GM23338 (cell line): Measurements from ENCODE around the gene AANAT. TPM values are rescaled to one million over a fixed set of nuclear protein-coding genes. Genes with fewer than 3 reads are reported as not detected.

Experiments
- ATAC-seq: fragments of 200-7000 bp; cut with Tn5 transposase; 3 replicates; pipeline ENCODE4 v1.9.1; 2020
- DNase-seq: peaks from one replicate; pipeline ENCODE4 v3.0.0-alpha.2; 2015; ENCODE audit warnings: low spot score
- H2AFZ ChIP-seq: fragments of 200-600 bp; sonication (generic); 2 replicates; pipeline ENCODE4 v1.8.0; 2016; ENCODE audit warnings: antibody characterized with exemption, mild to moderate bottlenecking, moderate library complexity
- H3F3A ChIP-seq: fragments of 200-600 bp; sonication (generic); replicated peaks from 2 replicates; pipeline ENCODE4 v1.8.0; 2017; ENCODE audit warnings: antibody characterized with exemption, mixed run types, low read depth
- H3K27ac ChIP-seq: fragments of 200-600 bp; sonication (generic); 2 replicates; pipeline ENCODE4 v1.6.1; 2016; ENCODE audit warnings: low read depth
- H3K27me3 ChIP-seq: fragments of 200-600 bp; sonication (generic); 2 replicates; pipeline ENCODE4 v1.8.0; 2016; ENCODE audit warnings: mild to moderate bottlenecking, mixed run types, moderate library complexity; ENCODE audit not compliant: insufficient read depth
- H3K36me3 ChIP-seq: fragments of 200-600 bp; sonication (generic); 2 replicates; pipeline ENCODE4 v1.8.0; 2016; ENCODE audit warnings: mild to moderate bottlenecking; ENCODE audit not compliant: insufficient read depth
- H3K4me1 ChIP-seq: fragments of 200-600 bp; sonication (generic); 2 replicates; pipeline ENCODE4 v1.8.0; 2016; ENCODE audit warnings: mild to moderate bottlenecking, moderate library complexity; ENCODE audit not compliant: insufficient read depth
- H3K4me2 ChIP-seq: fragments of 200-600 bp; sonication (generic); 2 replicates; pipeline ENCODE4 v1.7.1; 2017; ENCODE audit warnings: mixed run types
- H3K4me3 ChIP-seq: fragments of 200-600 bp; sonication (generic); 2 replicates; pipeline ENCODE4 v1.6.1; 2016; ENCODE audit warnings: mixed run types
- H3K79me2 ChIP-seq: fragments of 200-600 bp; sonication (generic); replicated peaks from 2 replicates; pipeline ENCODE4 v1.8.0; 2017; ENCODE audit warnings: mild to moderate bottlenecking; ENCODE audit not compliant: insufficient read depth
- H3K9me2 ChIP-seq: fragments of 200-600 bp; sonication (generic); 2 replicates; pipeline ENCODE4 v1.8.0; 2017; ENCODE audit not compliant: insufficient read depth
- H4K20me1 ChIP-seq: fragments of 200-600 bp; sonication (generic); replicated peaks from 2 replicates; pipeline ENCODE4 v1.8.0; 2017; ENCODE audit warnings: mild to moderate bottlenecking; ENCODE audit not compliant: insufficient read depth
- H3K27ac Mint-ChIP-seq: 2 replicates; pipeline ENCODE4 v1.8.0; 2020; ENCODE audit warnings: inconsistent platforms, mild to moderate bottlenecking, moderate library complexity, mixed read lengths
- H3K27me3 Mint-ChIP-seq: 3 replicates; pipeline ENCODE4 v1.8.0; 2022; ENCODE audit warnings: low read depth, mild to moderate bottlenecking, moderate library complexity, mixed read lengths, inconsistent platforms; ENCODE audit not compliant: insufficient read depth, poor library complexity
- H3K36me3 Mint-ChIP-seq: 3 replicates; pipeline ENCODE4 v1.8.0; 2021; ENCODE audit warnings: low read depth, mild to moderate bottlenecking, inconsistent platforms, moderate library complexity, mixed read lengths
- H3K4me1 Mint-ChIP-seq: 3 replicates; pipeline ENCODE4 v1.8.0; 2020; ENCODE audit warnings: mild to moderate bottlenecking, inconsistent platforms, mixed read lengths
- H3K4me3 Mint-ChIP-seq: 3 replicates; pipeline ENCODE4 v1.8.0; 2021; ENCODE audit warnings: moderate library complexity, mild to moderate bottlenecking, inconsistent platforms, mixed read lengths
- H3K9me3 Mint-ChIP-seq: 3 replicates; pipeline ENCODE4 v1.8.0; 2020; ENCODE audit warnings: moderate library complexity, mild to moderate bottlenecking, inconsistent platforms, mixed read lengths
- CREB1 ChIP-seq: fragments of 250-450 bp; sonication (Bioruptor Pico); IDR thresholded peaks from 2 replicates; pipeline ENCODE4 v1.5.0; 2020; ENCODE audit warnings: low read depth, mild to moderate bottlenecking, moderate library complexity
- ETS1 ChIP-seq: IDR thresholded peaks from 2 replicates; pipeline ENCODE4 v1.6.1; 2016; ENCODE audit warnings: antibody characterized with exemption
- EZH2 ChIP-seq: fragments of 200-600 bp; sonication (generic); IDR thresholded peaks from one replicate; pipeline ENCODE4 v1.8.0; 2017; ENCODE audit warnings: antibody characterized with exemption, mild to moderate bottlenecking, low read depth; ENCODE audit not compliant: unreplicated experiment
- EZH2phosphoT487 ChIP-seq: fragments of 200-600 bp; sonication (generic); IDR thresholded peaks from one replicate; pipeline ENCODE4 v1.8.1; 2018; ENCODE audit warnings: antibody characterized with exemption; ENCODE audit not compliant: unreplicated experiment
- JUNB ChIP-seq: IDR thresholded peaks from one replicate; pipeline ENCODE4 v1.6.1; 2016; ENCODE audit warnings: antibody characterized with exemption; ENCODE audit not compliant: unreplicated experiment
- REST ChIP-seq: IDR thresholded peaks from one replicate; pipeline ENCODE4 v1.6.1; 2018; ENCODE audit warnings: antibody characterized with exemption; ENCODE audit not compliant: unreplicated experiment
- ZNF114 ChIP-seq: fragments of 250-450 bp; sonication (Bioruptor Pico); IDR thresholded peaks from 2 replicates; pipeline ENCODE4 v1.5.0; 2020; ENCODE audit warnings: mild to moderate bottlenecking, moderate library complexity
- ZNF331 ChIP-seq: fragments of 250-450 bp; sonication (Bioruptor Pico); IDR thresholded peaks from 2 replicates; pipeline ENCODE4 v1.5.0; 2020; ENCODE audit warnings: low read depth, mild to moderate bottlenecking, moderate library complexity
- polyA plus RNA-seq: library from polyadenylated mRNA; unstranded; fragments of >200 nt; fragmentation: Nextera tagmentation; extraction: Ambion mirVana; gene quantifications from 2 replicates; pipeline ENCODE4 v1.2.1, GENCODE V29; 2016
- total RNA-seq: library from RNA; depleted of rRNA; stranded (reverse); fragments of >200 nt; shearing (Covaris generic); gene quantifications from 2 replicates; pipeline ENCODE4 v1.2.3, GENCODE V29; 2014
- TF ChIP-seq, protein P1 (sequence below), 2 experiments: fragments of 200-600 bp in 1 of 2; sonication (generic) in 1 of 2; conservative IDR thresholded peaks; 2 replicates each; pipeline versions ENCODE4 v1.5.1 to v1.6.1; 2016 to 2017; ENCODE audit warnings: antibody characterized with exemption in 2 of 2, low read depth in 2 of 2, mild to moderate bottlenecking in 2 of 2, moderate library complexity in 1 of 2

The AANAT gene
- total and polyA plus RNA-seq, 2 experiments from 2014 or later = 0.28 to 1.0 TPM

- Histone ChIP-seq H3F3A (no peaks in the 10 kb centered on the region), H4K20me1 (no peaks in the 10 kb centered on the region), H3K4me1 (no peaks in the 10 kb centered on the region), H3K27me3 (no peaks in the 10 kb centered on the region), H2AFZ (no peak overlapping the region), H3K4me3 (no peak overlapping the region), H3K9me2 (no peaks in the 10 kb centered on the region), H3K36me3 (no peaks in the 10 kb centered on the region), H3K79me2 (no peaks in the 10 kb centered on the region), H3K4me2 (no peak overlapping the region), H3K27ac (no peak overlapping the region)
- peaks cover 7% of the 10 kb centered on the region; the same call in 1 of the 3 replicates for H3K36me3 Mint-ChIP-seq
- no peak overlapping the region for H3K4me3 Mint-ChIP-seq
- no peaks in the 10 kb centered on the region; the same call in 1 of the 3 replicates for H3K9me3 Mint-ChIP-seq
- no peak for ATAC-seq
- H3K27me3 Mint-ChIP-seq = peaks cover 13% of the 10 kb centered on the region
- no peak overlapping the region for H3K27ac Mint-ChIP-seq
- TF ChIP-seq REST (no peak), ZNF331 (no peak), ETS1 (no peak), ZNF114 (no peak), CREB1 (CRISPR knock-in tag) (no peak), JUNB (no peak), EZH2phosphoT487 (no peak), EZH2 (no peak)
- TF ChIP-seq, protein P1, sequence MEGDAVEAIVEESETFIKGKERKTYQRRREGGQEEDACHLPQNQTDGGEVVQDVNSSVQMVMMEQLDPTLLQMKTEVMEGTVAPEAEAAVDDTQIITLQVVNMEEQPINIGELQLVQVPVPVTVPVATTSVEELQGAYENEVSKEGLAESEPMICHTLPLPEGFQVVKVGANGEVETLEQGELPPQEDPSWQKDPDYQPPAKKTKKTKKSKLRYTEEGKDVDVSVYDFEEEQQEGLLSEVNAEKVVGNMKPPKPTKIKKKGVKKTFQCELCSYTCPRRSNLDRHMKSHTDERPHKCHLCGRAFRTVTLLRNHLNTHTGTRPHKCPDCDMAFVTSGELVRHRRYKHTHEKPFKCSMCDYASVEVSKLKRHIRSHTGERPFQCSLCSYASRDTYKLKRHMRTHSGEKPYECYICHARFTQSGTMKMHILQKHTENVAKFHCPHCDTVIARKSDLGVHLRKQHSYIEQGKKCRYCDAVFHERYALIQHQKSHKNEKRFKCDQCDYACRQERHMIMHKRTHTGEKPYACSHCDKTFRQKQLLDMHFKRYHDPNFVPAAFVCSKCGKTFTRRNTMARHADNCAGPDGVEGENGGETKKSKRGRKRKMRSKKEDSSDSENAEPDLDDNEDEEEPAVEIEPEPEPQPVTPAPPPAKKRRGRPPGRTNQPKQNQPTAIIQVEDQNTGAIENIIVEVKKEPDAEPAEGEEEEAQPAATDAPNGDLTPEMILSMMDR (conservative IDR thresholded peaks at IDR 0.05; ENCODE audit: low read depth in 2 of 2) = no peak
- no peak for DNase-seq
- peaks cover 6% of the 10 kb centered on the region; the same call in 2 of the 3 replicates for H3K4me1 Mint-ChIP-seq
Observed at GRCh38 chr17:76471498-76472257, 4.3 kb downstream of the AANAT start.
